Sigmoid colon (tissue), 7 donors: Measurements from ENCODE around the gene SPATS2L. TPM values are rescaled to one million over a fixed set of nuclear protein-coding genes. Genes with fewer than 3 reads are reported as not detected.

Experiments
- DNase-seq: peaks from one replicate; pipeline ENCODE4 v3.0.0-alpha.2; 2019
- H3K27ac ChIP-seq, 4 donors: fragments of 200-600 bp; sonication (generic); one replicate each; pipeline ENCODE4 v1.5.1; 2016 to 2019; ENCODE audit warnings: mild to moderate bottlenecking in 1 of 4
- H3K27me3 ChIP-seq, 3 donors: fragments of 200-600 bp; sonication (generic); one replicate each; pipeline ENCODE4 v1.5.1; 2019; ENCODE audit warnings: mild to moderate bottlenecking in 1 of 3
- H3K36me3 ChIP-seq, 4 donors: fragments of 200-600 bp; sonication (generic); one replicate each; pipeline ENCODE4 v1.5.1; 2016 to 2019
- H3K4me1 ChIP-seq, 4 donors: fragments of 200-600 bp; sonication (generic); one replicate each; pipeline ENCODE4 v1.5.1; 2017 to 2019
- H3K4me3 ChIP-seq, 4 donors: fragments of 200-600 bp; sonication (generic); one replicate each; pipeline ENCODE4 v1.5.1; 2017 to 2019; ENCODE audit warnings: mild to moderate bottlenecking in 2 of 4, moderate library complexity in 1 of 4
- H3K9me3 ChIP-seq, 4 donors: fragments of 200-600 bp in 3 of 4; sonication (generic) in 3 of 4; one replicate each; pipeline versions ENCODE4 v1.5.1 to v1.6.1; 2013 to 2019
- EP300 ChIP-seq, 4 donors: sonication (generic); formaldehyde crosslinking; IDR thresholded peaks; one replicate each; pipeline ENCODE4 v1.6.1; 2017; ENCODE audit warnings: antibody characterized with exemption in 4 of 4
- POLR2A ChIP-seq, 2 donors: fragments of 450-650 bp; IDR thresholded peaks; one replicate each; pipeline ENCODE4 v1.6.1; 2016; ENCODE audit warnings: antibody characterized with exemption in 2 of 2, mild to moderate bottlenecking in 2 of 2, moderate library complexity in 2 of 2
- POLR2AphosphoS5 ChIP-seq, 4 donors: sonication (generic); formaldehyde crosslinking; IDR thresholded peaks; one replicate each; pipeline ENCODE4 v1.6.1; 2017; ENCODE audit warnings: antibody characterized with exemption in 4 of 4
- WGBS, 2 donors: extraction: QIAGEN DNeasy Blood & Tissue Kit; methylation state at CpG; one replicate each; pipeline ENCODE4 v1.1.7; 2013; 5-methylcytosine and 5-hydroxymethylcytosine counted together
- intact Hi-C: fragments of 100-400 bp; cut with DNase I; formaldehyde crosslinking; loops from one replicate; pipeline ENCODE4 v1.15.1; 2023
- polyA plus RNA-seq, 3 donors: library from polyadenylated mRNA; stranded (reverse); fragments of 200-250 nt; gene quantifications; one replicate each; pipeline ENCODE4 v1.2.3, GENCODE V29; 2013
- total RNA-seq, 4 donors: library from RNA; depleted of rRNA; stranded (reverse); fragments of >200 nt; gene quantifications; one replicate each; pipeline ENCODE4 v1.1.0, GENCODE V29; 2016
- TF ChIP-seq, protein P1 (sequence below), 4 experiments: fragments of 450-650 bp in 3 of 4; fragments of 200-600 bp in 1 of 4; IDR thresholded peaks; one replicate each; pipeline ENCODE4 v1.5.1; 2016 to 2019; ENCODE audit warnings: antibody characterized with exemption in 4 of 4, mild to moderate bottlenecking in 3 of 4, moderate library complexity in 2 of 4
- donor health status: healthy with polysubstance abuse.
- donor health status: Bipolar disorder and iron deficiency.
- donor health status: healthy.

The SPATS2L gene
- total and polyA plus RNA-seq, 7 donors: 63.5 to 305 (median 104) TPM

- Histone ChIP-seq H3K27me3 (no peaks in the 10 kb centered on the region), H3K4me1 (peaks cover 0 to 2% (median 0%) of the 10 kb centered on the region in 4 donors), H3K27ac (no peak overlapping the region), H3K36me3 (no peaks in the 10 kb centered on the region), H3K9me3 (no peaks in the 10 kb centered on the region), H3K4me3 (no peak overlapping the region)
- intact Hi-C loops: no loop called here
- DNase-seq: no peak
- 89 to 94% methylated on average over 1 of the region's 1 CpG for WGBS, 2 donors
- TF ChIP-seq, protein P1, sequence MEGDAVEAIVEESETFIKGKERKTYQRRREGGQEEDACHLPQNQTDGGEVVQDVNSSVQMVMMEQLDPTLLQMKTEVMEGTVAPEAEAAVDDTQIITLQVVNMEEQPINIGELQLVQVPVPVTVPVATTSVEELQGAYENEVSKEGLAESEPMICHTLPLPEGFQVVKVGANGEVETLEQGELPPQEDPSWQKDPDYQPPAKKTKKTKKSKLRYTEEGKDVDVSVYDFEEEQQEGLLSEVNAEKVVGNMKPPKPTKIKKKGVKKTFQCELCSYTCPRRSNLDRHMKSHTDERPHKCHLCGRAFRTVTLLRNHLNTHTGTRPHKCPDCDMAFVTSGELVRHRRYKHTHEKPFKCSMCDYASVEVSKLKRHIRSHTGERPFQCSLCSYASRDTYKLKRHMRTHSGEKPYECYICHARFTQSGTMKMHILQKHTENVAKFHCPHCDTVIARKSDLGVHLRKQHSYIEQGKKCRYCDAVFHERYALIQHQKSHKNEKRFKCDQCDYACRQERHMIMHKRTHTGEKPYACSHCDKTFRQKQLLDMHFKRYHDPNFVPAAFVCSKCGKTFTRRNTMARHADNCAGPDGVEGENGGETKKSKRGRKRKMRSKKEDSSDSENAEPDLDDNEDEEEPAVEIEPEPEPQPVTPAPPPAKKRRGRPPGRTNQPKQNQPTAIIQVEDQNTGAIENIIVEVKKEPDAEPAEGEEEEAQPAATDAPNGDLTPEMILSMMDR (IDR thresholded peaks at IDR 0.05): no peak
- TF ChIP-seq POLR2AphosphoS5 (IDR thresholded peaks at IDR 0.05): no peak
- TF ChIP-seq EP300 (IDR thresholded peaks at IDR 0.05): no peak
- no peak for TF ChIP-seq POLR2A (IDR thresholded peaks at IDR 0.05)
Measured at GRCh38 chr2:200300065-200300464, 6.4 kb upstream of the SPATS2L start.

DNA sequence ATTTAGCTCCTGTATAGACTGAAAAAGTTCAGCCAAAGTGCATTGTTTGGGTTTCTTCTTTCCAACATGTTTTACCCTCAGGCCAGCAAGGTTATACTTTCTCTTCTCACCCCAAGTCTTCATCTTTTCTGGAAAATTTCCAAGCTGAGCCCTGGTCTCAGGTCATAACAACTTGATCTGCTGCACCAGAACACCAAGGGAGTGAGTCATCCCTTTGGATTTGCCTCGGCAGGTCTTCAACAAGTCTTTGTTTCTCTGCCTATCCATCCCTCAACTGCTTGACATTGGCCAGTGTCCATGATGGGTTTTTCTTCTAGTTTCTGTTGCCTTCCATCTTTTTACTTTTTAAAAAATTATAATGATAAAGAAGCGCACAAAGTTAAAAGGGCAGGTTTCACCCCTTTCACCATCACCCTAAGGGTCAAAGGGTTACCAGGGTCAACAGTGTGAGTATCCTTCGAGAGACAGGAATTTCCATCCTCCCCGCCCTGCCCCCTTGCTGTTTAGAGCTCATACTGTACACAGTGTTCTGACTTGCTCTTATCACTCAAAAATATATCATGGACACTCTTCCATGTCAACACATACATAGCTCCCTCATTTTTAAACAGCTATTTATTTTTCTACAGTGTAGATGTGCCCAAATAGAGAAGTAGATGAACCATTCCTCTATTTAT, 5.7 kb upstream of the SPATS2L start:
- no peaks in the 10 kb centered on the region for H3K36me3 ChIP-seq
- WGBS, 2 donors: 86 to 89% methylated on average over 4 of the region's 4 CpGs
- H3K9me3 ChIP-seq: no peaks in the 10 kb centered on the region
- TF ChIP-seq POLR2A (IDR thresholded peaks at IDR 0.05) (no peak), EP300 (IDR thresholded peaks at IDR 0.05) (no peak), POLR2AphosphoS5 (IDR thresholded peaks at IDR 0.05) (no peak)
- TF ChIP-seq, protein P1 (IDR thresholded peaks at IDR 0.05): no peak
- H3K4me3 ChIP-seq: no peak overlapping the region
- no peaks in the 10 kb centered on the region for H3K27me3 ChIP-seq
- intact Hi-C loops: no loop called here
- peaks cover 0 to 8% (median 2%) of the 10 kb centered on the region in 4 donors for H3K4me1 ChIP-seq
- no peak overlapping the region for H3K27ac ChIP-seq
- DNase-seq: no peak

DNA sequence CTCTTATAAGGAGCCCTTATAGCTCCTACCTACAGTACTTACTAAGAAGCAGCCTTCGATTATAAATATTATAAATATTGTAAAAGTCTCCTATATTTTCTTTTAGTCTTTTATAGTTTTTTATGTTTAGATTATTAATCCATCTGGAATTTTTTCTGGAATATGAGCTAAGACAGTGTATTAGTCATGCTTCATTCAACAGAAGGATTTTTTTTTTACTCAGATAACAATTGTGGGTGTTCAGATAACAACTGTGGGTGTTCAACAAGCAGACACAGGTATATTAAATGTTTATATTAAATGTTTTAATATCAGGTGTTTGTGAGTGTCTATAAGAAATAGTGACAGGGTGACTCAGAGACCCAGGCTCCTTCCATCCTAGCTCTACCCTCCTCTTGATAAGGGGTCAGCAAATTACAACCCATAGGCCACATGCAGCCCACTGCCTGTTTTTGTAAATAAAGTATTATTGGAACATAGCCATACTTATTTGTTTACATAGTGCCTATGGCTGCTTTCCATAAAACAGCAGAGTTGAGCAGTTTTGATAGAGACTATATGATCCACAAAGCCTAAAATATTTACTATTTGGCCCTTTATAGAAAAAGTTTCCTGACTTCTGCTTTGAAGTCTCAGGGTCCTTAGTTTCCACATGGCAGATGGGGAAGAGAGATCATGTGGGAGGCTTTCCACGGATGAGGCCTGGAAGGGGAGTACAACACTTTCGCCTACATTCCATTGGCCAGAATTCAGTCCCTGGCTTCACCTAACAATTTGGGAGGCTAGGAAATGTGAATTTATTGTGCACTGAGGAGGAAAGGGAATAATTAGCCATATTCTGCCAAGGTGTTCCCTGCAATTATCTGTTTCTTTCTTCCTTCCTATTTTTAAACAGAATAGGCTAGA, 4.3 kb upstream of the SPATS2L start:
- 85 to 90% methylated on average over 3 of the region's 3 CpGs for WGBS, 2 donors
- H3K9me3 ChIP-seq: no peaks in the 10 kb centered on the region
- peaks cover 0 to 8% (median 2%) of the 10 kb centered on the region in 4 donors for H3K4me1 ChIP-seq
- H3K4me3 ChIP-seq: no peak overlapping the region
- intact Hi-C loops: no loop called here
- H3K27me3 ChIP-seq: no peaks in the 10 kb centered on the region
- no peaks in the 10 kb centered on the region for H3K36me3 ChIP-seq
- DNase-seq: no peak
- TF ChIP-seq EP300 (IDR thresholded peaks at IDR 0.05): no peak
- TF ChIP-seq POLR2A (IDR thresholded peaks at IDR 0.05): no peak
- TF ChIP-seq, protein P1 (IDR thresholded peaks at IDR 0.05): no peak
- no peak for TF ChIP-seq POLR2AphosphoS5 (IDR thresholded peaks at IDR 0.05)
- H3K27ac ChIP-seq: no peak overlapping the region

GRCh38 chr2:200302940-200303727, 3.4 kb upstream of the SPATS2L start:
- Histone ChIP-seq H3K27me3 (no peaks in the 10 kb centered on the region), H3K36me3 (no peaks in the 10 kb centered on the region), H3K4me1 (peaks cover 0 to 11% (median 3%) of the 10 kb centered on the region in 4 donors), H3K27ac (no peak overlapping the region), H3K4me3 (no peak overlapping the region), H3K9me3 (no peaks in the 10 kb centered on the region)
- WGBS, 2 donors: 82 to 90% methylated on average over 9 of the region's 9 CpGs
- intact Hi-C loops: no loop called here
- TF ChIP-seq EP300 (IDR thresholded peaks at IDR 0.05) (no peak), POLR2AphosphoS5 (IDR thresholded peaks at IDR 0.05) (no peak), POLR2A (IDR thresholded peaks at IDR 0.05) (no peak)
- TF ChIP-seq, protein P1 (IDR thresholded peaks at IDR 0.05): no peak
- no peak for DNase-seq
